Measurements from ENCODE around the gene B3GALNT1.
A peak's percentile ranks its signal among the peaks of the same experiment; 100 is the strongest.

B3GALNT1 gene

GRCh38 chr3:161104561-161105551 is at the start of gene B3GALNT1:
Gene B3GALNT1, minus strand, starts transcription at chr3:161105349. Its CDS starts 18,595 bp downstream, at chr3:161086754.
- in situ Hi-C loops (cut with MboI; ENCODE audit: low pct_unique_long_range_greater_than_20kb, low sequenced_read_pairs), result no loop called here
- DNase-seq, result no peak

- no peak for DNase-seq
- in situ Hi-C loops (cut with MboI; ENCODE audit: low pct_unique_long_range_greater_than_20kb, low sequenced_read_pairs), result no loop called here
These were observed 48.3 kb upstream of the B3GALNT1 start for GRCh38 chr3:161153480-161153879.

- DNase-seq, result no peak
- in situ Hi-C loops (cut with MboI; ENCODE audit: low pct_unique_long_range_greater_than_20kb, low sequenced_read_pairs), result no loop called here
These were observed 44.9 kb upstream of the B3GALNT1 start for GRCh38 chr3:161150001-161150525.

GRCh38 chr3:161149529-161149928 is 44.4 kb upstream of the B3GALNT1 start:
- in situ Hi-C loops (cut with MboI; ENCODE audit: low pct_unique_long_range_greater_than_20kb, low sequenced_read_pairs), result no loop called here
- peak; percentile 8 for DNase-seq

DNA sequence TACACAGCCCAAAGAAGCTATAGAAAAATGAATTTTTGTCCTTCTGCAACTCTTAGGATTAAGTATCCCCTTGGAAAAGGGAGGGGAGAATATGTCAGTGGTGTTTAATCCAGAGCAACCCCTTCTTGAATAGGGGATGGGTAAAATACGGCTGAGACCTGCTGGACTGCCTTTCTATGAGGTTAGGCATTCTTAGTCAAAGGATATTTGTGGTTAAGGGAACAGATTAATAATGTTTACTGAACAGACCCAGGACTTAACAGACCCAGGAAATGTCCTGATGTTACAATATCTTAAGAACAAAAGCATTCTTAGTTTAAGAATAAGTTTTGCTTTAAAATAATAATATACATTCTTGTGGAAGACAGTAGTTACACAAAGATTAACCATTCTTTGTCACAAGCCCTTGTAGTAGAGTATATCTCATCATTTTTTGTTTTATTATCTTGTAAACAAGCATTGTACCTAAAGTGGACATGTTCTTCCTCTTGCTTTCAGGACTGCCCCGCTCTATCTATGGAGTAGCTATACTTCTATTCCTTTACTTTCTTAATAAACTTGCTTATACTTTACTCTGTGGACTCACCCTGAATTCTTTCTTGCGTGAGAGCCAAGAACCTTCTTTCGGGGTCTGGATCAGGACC is 43.8 kb upstream of the B3GALNT1 start:
- DNase-seq, result no peak
- in situ Hi-C loops (cut with MboI; ENCODE audit: low pct_unique_long_range_greater_than_20kb, low sequenced_read_pairs), result no loop called here

DNA sequence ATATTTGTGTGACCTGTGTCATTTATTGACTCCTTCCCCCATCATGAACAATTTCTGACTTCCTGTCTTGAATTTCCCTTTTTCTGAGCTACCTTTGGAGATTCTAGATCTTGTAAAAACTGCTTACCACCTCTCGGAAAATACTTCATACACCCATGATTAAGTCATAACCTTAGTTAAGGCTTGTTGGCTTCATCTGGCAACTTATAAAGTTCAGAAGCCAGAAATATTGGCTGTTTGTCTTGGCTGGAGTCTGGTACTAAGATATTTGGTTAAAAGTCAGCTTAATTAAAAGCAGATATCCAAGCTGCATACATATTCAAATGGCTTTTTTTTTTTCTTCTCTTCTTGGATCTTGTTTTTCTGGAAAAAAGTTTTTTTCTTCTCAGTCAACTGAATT is 37.3 kb upstream of the B3GALNT1 start:
- DNase-seq, result peak; percentile 12

GRCh38 chr3:161139686-161140085 is 34.5 kb upstream of the B3GALNT1 start:
- in situ Hi-C loops (cut with MboI; ENCODE audit: low pct_unique_long_range_greater_than_20kb, low sequenced_read_pairs), result no loop called here
- no peak for DNase-seq

More for the DNA sequence above, 37.3 kb upstream of the B3GALNT1 start:
- in situ Hi-C loops (cut with MboI; ENCODE audit: low pct_unique_long_range_greater_than_20kb, low sequenced_read_pairs), result no loop called here

GRCh38 chr3:161137260-161137659 is 32.1 kb upstream of the B3GALNT1 start:
- in situ Hi-C loops (cut with MboI; ENCODE audit: low pct_unique_long_range_greater_than_20kb, low sequenced_read_pairs), result no loop called here
- DNase-seq, result no peak

GRCh38 chr3:161132391-161132790 is 27.2 kb upstream of the B3GALNT1 start:
- in situ Hi-C loops (cut with MboI; ENCODE audit: low pct_unique_long_range_greater_than_20kb, low sequenced_read_pairs), result no loop called here
- no peak for DNase-seq

DNA sequence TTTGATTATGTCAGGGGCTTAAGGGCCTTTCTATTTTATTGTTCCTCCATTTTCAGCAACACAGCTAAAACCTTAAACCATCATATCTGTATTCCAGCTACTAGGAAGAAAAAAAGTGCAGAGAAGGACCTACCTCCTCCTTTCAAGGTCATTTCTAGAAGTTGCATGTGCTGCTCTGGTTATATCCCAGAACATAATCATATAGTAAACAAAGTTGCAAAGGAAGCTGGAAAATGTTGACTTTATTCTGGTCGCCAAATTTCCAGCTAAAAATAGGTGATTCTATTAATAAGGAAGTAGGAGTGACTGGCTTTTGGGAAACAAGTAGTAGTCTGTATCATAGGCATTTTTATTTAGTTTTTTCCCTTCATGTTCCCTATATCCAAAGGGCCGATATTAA is 21.3 kb upstream of the B3GALNT1 start:
- in situ Hi-C loops (cut with MboI; ENCODE audit: low pct_unique_long_range_greater_than_20kb, low sequenced_read_pairs), result no loop called here
- no peak for DNase-seq

GRCh38 chr3:161117646-161118045 is 12.5 kb upstream of the B3GALNT1 start:
- DNase-seq, result no peak
- in situ Hi-C loops (cut with MboI; ENCODE audit: low pct_unique_long_range_greater_than_20kb, low sequenced_read_pairs), result no loop called here

DNA sequence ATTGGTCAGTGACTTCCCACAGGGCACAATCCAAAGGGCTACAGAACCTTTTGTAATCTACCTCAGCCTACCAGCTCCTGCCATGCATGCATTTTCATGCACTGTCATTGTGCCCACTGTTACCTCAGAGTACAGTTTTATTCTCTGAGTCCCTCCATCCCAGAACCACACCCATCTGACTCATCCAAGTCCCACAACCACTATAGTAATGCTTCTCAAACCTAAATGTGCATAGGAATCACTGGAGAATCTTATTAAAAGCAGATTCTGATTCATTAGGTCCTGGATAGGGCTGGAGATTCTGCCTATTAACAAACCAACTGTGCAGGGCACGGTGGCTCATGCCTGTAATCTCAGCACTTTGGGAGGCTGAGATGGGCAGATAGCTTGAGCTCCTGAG is 3.7 kb upstream of the B3GALNT1 start:
- in situ Hi-C loops (cut with MboI; ENCODE audit: low pct_unique_long_range_greater_than_20kb, low sequenced_read_pairs), result no loop called here
- DNase-seq, result no peak

- DNase-seq, result no peak
- in situ Hi-C loops (cut with MboI; ENCODE audit: low pct_unique_long_range_greater_than_20kb, low sequenced_read_pairs), result no loop called here
These were observed 2.2 kb upstream of the B3GALNT1 start for GRCh38 chr3:161107311-161107710.

DNA sequence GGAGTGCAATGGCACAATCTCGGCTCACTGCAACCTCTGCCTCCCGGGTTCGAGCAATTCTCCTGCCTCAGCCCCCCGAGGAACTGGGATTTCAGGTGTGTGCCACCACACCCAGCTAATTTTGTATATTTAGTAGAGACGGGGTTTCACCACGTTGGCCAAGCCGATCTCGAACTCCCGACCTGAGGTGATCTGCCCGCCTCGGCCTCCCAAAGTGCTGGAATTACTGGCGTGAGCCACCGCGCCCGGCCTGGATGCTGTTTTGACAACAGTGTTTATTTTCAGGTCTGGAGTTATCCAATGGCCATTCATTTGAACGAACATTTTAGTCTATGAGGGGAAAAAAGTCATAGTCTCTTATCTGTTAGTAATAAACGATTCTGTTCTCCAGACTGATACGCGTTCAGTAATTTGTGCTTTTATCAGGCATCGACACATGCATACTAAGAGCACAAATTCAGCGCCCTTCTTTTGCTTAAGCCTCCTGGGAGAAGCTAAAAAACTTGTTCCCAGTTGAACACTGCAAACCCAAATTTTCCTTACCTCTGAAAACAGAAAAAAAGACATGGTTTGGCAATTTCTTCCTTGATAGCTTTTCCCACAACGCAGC is 1.3 kb downstream of the B3GALNT1 start:
- in situ Hi-C loops (cut with MboI; ENCODE audit: low pct_unique_long_range_greater_than_20kb, low sequenced_read_pairs), result no loop called here

DNA sequence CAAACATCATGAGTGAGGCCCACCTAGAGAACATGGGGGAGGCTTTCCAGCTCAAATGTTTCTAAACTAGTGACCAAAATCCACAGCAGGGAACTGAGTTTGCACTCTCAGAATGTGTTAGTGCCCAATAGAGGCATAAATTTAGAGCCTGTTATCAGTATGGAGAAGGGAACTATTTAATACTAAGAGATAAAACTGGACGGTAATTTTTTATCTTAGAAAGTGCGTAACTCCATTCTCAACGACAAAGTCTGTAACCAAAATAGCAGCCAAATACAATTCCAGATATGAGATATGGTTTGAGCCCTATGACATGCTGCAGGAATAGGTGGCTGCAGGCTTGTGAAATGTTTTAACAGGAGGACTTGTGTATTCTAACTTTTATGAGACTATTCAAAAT is 3.5 kb downstream of the B3GALNT1 start:
- DNase-seq, result no peak
- in situ Hi-C loops (cut with MboI; ENCODE audit: low pct_unique_long_range_greater_than_20kb, low sequenced_read_pairs), result no loop called here

More for the DNA sequence above, 1.3 kb downstream of the B3GALNT1 start:
- no peak for DNase-seq

DNA sequence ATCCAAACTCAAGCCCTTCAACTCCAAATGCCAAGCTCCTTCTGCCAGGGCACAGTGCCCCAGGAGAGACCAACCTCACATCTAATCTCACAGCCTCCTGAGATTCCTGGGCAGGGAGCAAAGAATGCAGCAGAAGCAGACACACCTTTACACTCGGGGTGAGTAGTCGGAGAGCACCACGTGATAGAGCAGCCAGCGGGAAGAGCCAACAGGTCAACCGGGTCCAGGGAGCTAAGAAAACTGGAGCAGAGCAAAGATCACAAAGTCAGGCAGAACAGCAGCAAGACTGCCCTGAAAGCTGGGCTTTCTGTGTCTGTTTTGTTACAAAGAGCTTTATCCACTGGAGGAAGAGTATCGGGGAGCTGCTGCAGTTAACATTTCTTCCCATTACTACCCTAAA is 4.2 kb downstream of the B3GALNT1 start:
- DNase-seq, result no peak
- in situ Hi-C loops (cut with MboI; ENCODE audit: low pct_unique_long_range_greater_than_20kb, low sequenced_read_pairs), result no loop called here

GRCh38 chr3:161096771-161097367 is 8.3 kb downstream of the B3GALNT1 start:
- in situ Hi-C loops (cut with MboI; ENCODE audit: low pct_unique_long_range_greater_than_20kb, low sequenced_read_pairs), result no loop called here
- DNase-seq, result peak; percentile 15

GRCh38 chr3:161093895-161094294 is 11.3 kb downstream of the B3GALNT1 start:
- no peak for DNase-seq
- in situ Hi-C loops (cut with MboI; ENCODE audit: low pct_unique_long_range_greater_than_20kb, low sequenced_read_pairs), result no loop called here

GRCh38 chr3:161084277-161084676 is 20.9 kb downstream of the B3GALNT1 start:
- in situ Hi-C loops (cut with MboI; ENCODE audit: low pct_unique_long_range_greater_than_20kb, low sequenced_read_pairs), result no loop called here
- no peak for DNase-seq
